ENCODE results near the gene WDR59.

- TF ChIP-seq CTCF (IDR thresholded peaks at IDR 0.05; ENCODE audit: extremely low read depth in 1 of 2, insufficient read depth in 1 of 2, low read depth in 1 of 2, low read length in 2 of 2) (no peak), POLR2A (IDR thresholded peaks at IDR 0.05; ENCODE audit: low read depth, low read length) (no peak), POLR2AphosphoS5 (IDR thresholded peaks at IDR 0.05; ENCODE audit: insufficient read depth, low read depth, low read length) (no peak), EZH2 (IDR thresholded peaks at IDR 0.05; ENCODE audit: borderline replicate concordance, low read depth, low read length, severe bottlenecking) (no peak), MAX (IDR thresholded peaks at IDR 0.05; ENCODE audit: insufficient read depth, insufficient read length) (no peak), FOS (IDR thresholded peaks at IDR 0.05; ENCODE audit: borderline replicate concordance, insufficient read depth, low read length) (no peak)
Observed at GRCh38 chr16:74936902-74937560, 47.9 kb downstream of the WDR59 start.
